Esophagus squamous epithelium (tissue), 5 donors: Measurements from ENCODE around the gene OSBPL10. TPM values are rescaled to one million over a fixed set of nuclear protein-coding genes. Genes with fewer than 3 reads are reported as not detected.

Experiments
- DNase-seq: peaks from one replicate; lab custom pipeline; 2025; lab: John Stamatoyannopoulos, UW
- H3K27ac ChIP-seq, 4 donors: fragments of 200-600 bp; sonication (generic); one replicate each; pipeline ENCODE4 v1.5.1; 2016 to 2019; ENCODE audit warnings: mild to moderate bottlenecking in 1 of 4
- H3K27me3 ChIP-seq, 4 donors: fragments of 200-600 bp; sonication (generic); 1 replicate in 3 of 4; 2 replicates in 1 of 4; pipeline versions ENCODE4 v1.5.1 to v1.6.0; 2017 to 2021; ENCODE audit warnings: antibody characterized with exemption in 1 of 4
- H3K36me3 ChIP-seq, 3 donors: fragments of 200-600 bp; sonication (generic); one replicate each; pipeline ENCODE4 v1.5.1; 2016 to 2019
- H3K4me1 ChIP-seq, 3 donors: fragments of 200-600 bp; sonication (generic); one replicate each; pipeline ENCODE4 v1.5.1; 2017 to 2019
- H3K4me3 ChIP-seq, 4 donors: fragments of 200-600 bp; sonication (generic); 1 replicate in 3 of 4; 2 replicates in 1 of 4; pipeline ENCODE4 v1.5.1; 2016 to 2019; ENCODE audit warnings: mild to moderate bottlenecking in 2 of 4, moderate library complexity in 1 of 4
- H3K9me3 ChIP-seq, 3 donors: fragments of 200-600 bp; sonication (generic); one replicate each; pipeline ENCODE4 v1.5.1; 2016 to 2019
- CTCF ChIP-seq, 6 experiments: fragments of 450-650 bp in 4 of 6; fragments of 200-600 bp in 2 of 6; sonication (generic) in 2 of 6; IDR thresholded peaks; one replicate each; pipeline ENCODE4 v1.5.1; 2016 to 2019; ENCODE audit warnings: antibody characterized with exemption in 6 of 6, mild to moderate bottlenecking in 4 of 6, moderate library complexity in 4 of 6
- POLR2A ChIP-seq, 4 donors: fragments of 450-650 bp; IDR thresholded peaks; one replicate each; pipeline ENCODE4 v1.6.1; 2017; ENCODE audit warnings: antibody characterized with exemption in 4 of 4, mild to moderate bottlenecking in 4 of 4, moderate library complexity in 3 of 4
- WGBS, 2 donors: methylation state at CpG; one replicate each; pipeline ENCODE4 v1.1.5; 2018; 5-methylcytosine and 5-hydroxymethylcytosine counted together
- intact Hi-C: fragments of 100-400 bp; cut with DNase I; formaldehyde crosslinking; loops from one replicate; pipeline ENCODE4 v1.15.0; 2022
- total RNA-seq, 4 donors: library from RNA; depleted of rRNA; stranded (reverse); fragments of >200 nt; gene quantifications; one replicate each; pipeline ENCODE4 v1.1.0, GENCODE V29; 2016
- donor health status: DM: yes; HTN: yes; CAD: no.

The OSBPL10 gene
- total RNA-seq, 4 donors from 2014 or later = 13.8 to 65.3 (median 41.0) TPM

- Histone ChIP-seq H3K27ac (no peak overlapping the region), H3K4me3 (no peak overlapping the region), H3K27me3 (no peaks in the 10 kb centered on the region), H3K36me3 (no peaks in the 10 kb centered on the region), H3K9me3 (no peaks in the 10 kb centered on the region), H3K4me1 (no peaks in the 10 kb centered on the region)
- no peak for TF ChIP-seq POLR2A (IDR thresholded peaks at IDR 0.05)
- no peak for TF ChIP-seq CTCF (IDR thresholded peaks at IDR 0.05)
- 95 to 100% methylated on average over 4 of the region's 4 CpGs for WGBS, 2 donors
- intact Hi-C loops = no loop called here
- DNase-seq = no peak
These were observed 182.2 kb downstream of the OSBPL10 start for GRCh38 chr3:31798840-31799239.

DNA sequence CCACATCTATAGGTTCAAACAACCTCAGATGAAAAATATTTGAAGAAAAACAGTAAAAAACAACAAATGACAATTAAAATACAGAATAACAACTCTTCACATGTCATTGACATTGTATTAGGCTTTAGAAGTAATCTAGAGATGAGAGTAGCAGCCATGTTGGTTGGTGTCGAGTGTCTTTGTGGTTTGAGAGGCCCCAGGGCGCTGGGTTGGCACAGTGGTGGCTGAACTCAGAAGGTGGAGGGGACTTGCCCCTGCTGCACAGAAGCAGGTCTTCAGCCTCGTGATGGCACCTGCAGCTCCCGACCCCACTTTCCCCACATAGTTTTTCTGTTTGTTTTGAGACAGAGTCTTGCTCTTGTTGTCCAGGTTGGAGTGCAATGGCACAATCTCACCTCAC lies 187.2 kb downstream of the OSBPL10 start:
- Histone ChIP-seq H3K9me3 (no peaks in the 10 kb centered on the region), H3K27ac (no peak overlapping the region), H3K4me3 (no peak overlapping the region), H3K27me3 (no peaks in the 10 kb centered on the region), H3K36me3 (no peaks in the 10 kb centered on the region), H3K4me1 (peaks cover 0 to 3% (median 0%) of the 10 kb centered on the region in 3 donors)
- DNase-seq = no peak
- WGBS, 2 donors = 87 to 89% methylated on average over 4 of the region's 4 CpGs
- intact Hi-C loops = no loop called here
- TF ChIP-seq POLR2A (IDR thresholded peaks at IDR 0.05) (no peak), CTCF (IDR thresholded peaks at IDR 0.05) (no peak)

DNA sequence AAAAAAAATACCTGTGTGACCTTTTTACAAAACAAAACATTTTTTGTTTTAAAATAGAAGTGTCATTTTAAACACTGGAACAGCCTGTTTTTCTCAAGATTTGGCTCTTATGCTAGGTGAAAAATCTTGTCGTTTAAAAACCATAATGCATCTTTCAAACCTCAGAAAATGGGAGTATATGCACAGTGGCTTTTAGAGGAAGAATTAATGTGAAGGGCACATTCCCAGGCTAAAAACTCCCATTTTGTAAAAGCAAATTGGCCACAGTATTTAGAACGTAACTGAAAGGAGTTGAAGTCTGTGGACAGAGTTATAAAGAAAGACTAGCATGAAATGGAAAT lies 190.0 kb downstream of the OSBPL10 start:
- Histone ChIP-seq H3K4me3 (no peak overlapping the region), H3K27ac (no peak overlapping the region), H3K4me1 (peaks cover 0 to 3% (median 0%) of the 10 kb centered on the region in 3 donors), H3K27me3 (no peaks in the 10 kb centered on the region), H3K36me3 (no peaks in the 10 kb centered on the region), H3K9me3 (no peaks in the 10 kb centered on the region)
- DNase-seq = no peak
- intact Hi-C loops = no loop called here
- WGBS, 2 donors = 75 to 79% methylated on average over 2 of the region's 2 CpGs
- TF ChIP-seq CTCF (IDR thresholded peaks at IDR 0.05) (no peak), POLR2A (IDR thresholded peaks at IDR 0.05) (no peak)

DNA sequence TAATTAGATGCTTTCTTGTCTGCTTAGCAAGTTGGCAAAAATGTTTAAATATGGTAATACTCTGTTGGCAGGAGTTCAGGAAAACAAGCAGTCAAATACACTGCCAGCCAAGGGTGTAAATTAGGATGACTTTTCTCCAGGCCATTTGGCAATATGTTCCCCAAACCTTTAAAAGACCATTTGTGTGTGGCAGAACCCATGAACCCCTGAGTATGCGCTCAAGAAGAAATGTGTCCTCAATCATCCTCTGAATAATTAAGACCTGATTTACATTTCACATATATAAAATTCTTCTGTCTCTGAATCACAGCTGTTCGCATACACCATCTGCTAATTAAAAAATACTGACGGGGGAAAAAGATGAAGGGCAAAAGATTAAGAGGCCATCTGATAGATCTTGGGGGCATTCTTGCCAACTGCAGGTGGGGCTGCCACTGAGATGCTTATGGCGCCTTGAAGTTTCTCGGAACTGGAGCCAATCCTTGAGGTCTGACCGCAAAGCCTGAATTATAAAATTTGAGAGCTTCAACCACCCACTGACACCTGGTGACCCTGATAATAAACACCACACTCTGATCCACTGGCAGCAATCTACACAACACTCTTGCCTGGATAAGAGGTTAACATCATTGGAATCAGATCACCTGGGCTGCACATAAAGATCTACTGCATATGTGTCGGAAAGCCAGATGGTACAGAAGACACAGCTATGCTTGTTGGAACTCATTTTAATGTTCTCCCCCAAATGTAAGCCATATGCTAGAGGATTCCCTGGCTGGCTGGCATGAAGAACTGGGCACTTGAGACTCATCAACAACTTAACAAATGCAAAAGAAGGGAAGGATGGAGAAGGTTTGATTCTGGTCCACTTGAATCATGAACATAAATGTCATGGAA lies 190.6 kb downstream of the OSBPL10 start:
- Histone ChIP-seq H3K27me3 (no peaks in the 10 kb centered on the region), H3K27ac (no peak overlapping the region), H3K4me3 (no peak overlapping the region), H3K36me3 (no peaks in the 10 kb centered on the region), H3K4me1 (peaks cover 0 to 3% (median 0%) of the 10 kb centered on the region in 3 donors), H3K9me3 (no peaks in the 10 kb centered on the region)
- intact Hi-C loops = no loop called here
- WGBS, 2 donors = 82 to 86% methylated on average over 7 of the region's 7 CpGs
- no peak for TF ChIP-seq POLR2A (IDR thresholded peaks at IDR 0.05)
- no peak for TF ChIP-seq CTCF (IDR thresholded peaks at IDR 0.05)
- DNase-seq = no peak

DNA sequence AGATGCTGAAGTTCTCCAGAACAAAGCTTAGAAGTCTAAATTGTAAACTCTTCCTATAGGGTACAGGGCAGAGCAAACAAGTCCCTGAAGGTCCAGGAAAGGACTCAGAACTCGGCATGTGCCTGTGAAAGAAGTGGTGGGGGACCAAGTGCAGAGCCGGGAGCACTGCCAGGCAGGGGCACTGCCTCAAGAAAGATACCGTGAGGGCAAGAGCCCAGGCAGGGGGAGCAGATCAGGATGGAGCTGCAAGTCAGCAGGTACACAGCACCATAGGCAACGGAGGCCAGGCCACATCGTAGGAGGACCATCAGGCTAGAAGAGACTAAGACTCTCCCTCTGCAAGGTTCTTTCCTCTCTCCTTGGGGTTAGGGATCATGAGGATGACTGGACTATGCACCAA lies 191.6 kb downstream of the OSBPL10 start:
- WGBS, 2 donors = 79 to 81% methylated on average over 5 of the region's 5 CpGs
- intact Hi-C loops = no loop called here
- Histone ChIP-seq H3K27me3 (no peaks in the 10 kb centered on the region), H3K4me3 (no peak overlapping the region), H3K9me3 (no peaks in the 10 kb centered on the region), H3K27ac (no peak overlapping the region), H3K36me3 (no peaks in the 10 kb centered on the region), H3K4me1 (peaks cover 0 to 3% (median 0%) of the 10 kb centered on the region in 3 donors)
- no peak for DNase-seq
- TF ChIP-seq CTCF (IDR thresholded peaks at IDR 0.05) (no peak), POLR2A (IDR thresholded peaks at IDR 0.05) (no peak)
